NB4 (cell line): ENCODE measurements around the gene GEMIN5.

Experiments
- DNase-seq: peaks from one replicate; pipeline ENCODE4 v3.0.0; 2010; ENCODE audit warnings: low read depth
- H3K4me3 ChIP-seq: one replicate; pipeline ENCODE4 v1.5.1; 2011; ENCODE audit warnings: mild to moderate bottlenecking, low read depth, low read length, moderate library complexity
- MYC ChIP-seq: IDR thresholded peaks from 2 replicates; pipeline ENCODE4 v1.6.1; 2011; ENCODE audit warnings: low read depth, low read length
- POLR2A ChIP-seq: IDR thresholded peaks from 2 replicates; pipeline ENCODE4 v1.6.1; 2011; ENCODE audit warnings: mild to moderate bottlenecking; ENCODE audit not compliant: insufficient read length; ENCODE audit errors: extremely low read depth
- TF ChIP-seq, protein P1 (sequence below): IDR thresholded peaks from one replicate; pipeline ENCODE4 v1.5.1; 2012; ENCODE audit warnings: low read depth, low read length
- TF ChIP-seq, protein P2 (sequence below): IDR thresholded peaks from 2 replicates; pipeline ENCODE4 v1.6.1; 2011; ENCODE audit warnings: low read depth, low read length

Gene GEMIN5

DNA sequence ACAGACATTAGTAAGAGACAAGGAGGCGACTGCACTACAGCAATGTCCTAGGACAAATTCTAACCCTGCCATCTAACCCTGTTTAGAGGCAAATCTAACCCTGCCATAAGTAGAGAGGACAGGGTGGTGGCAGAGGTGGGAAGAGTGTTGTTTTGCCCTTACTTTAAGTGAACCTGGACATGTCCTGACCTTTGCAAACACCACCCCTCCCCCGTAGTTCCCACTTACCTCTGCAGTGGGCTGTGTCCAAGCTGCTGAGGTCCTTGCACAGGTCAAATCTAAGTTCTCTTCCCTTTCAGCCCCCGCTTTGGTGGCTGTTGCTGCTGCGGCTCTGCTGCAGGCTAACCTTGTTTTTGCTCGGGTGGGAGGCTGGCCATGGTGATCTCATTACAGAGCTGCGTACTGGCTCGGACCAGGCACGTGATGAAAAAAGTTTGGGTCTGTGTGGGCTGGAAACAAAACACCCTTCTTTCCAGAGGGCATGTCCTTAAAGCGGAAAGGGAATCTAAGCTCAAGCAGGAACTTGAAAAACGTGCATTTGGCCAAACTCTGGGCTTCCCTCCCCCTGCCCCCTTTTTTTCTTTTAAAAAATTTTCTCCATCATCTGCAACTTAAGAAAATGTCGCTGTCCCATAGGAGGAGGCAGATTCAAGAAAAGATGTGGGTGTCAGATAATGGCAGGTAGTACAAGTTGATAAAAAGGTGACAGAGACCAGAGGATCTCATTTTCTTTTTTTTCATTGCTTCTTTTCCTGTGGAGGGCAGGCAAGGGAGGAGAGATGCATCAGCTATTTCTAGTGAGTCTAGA is 87.6 kb downstream of the GEMIN5 start, which contains the start of gene FAXDC2:
Gene FAXDC2, minus strand, starts transcription at position 349 of the 808 bp plus-strand sequence. CDS start 12,425 bp downstream, outside the sequence.
- no peak for DNase-seq
- TF ChIP-seq POLR2A (no peak), MYC (no peak)
- TF ChIP-seq, protein P1, sequence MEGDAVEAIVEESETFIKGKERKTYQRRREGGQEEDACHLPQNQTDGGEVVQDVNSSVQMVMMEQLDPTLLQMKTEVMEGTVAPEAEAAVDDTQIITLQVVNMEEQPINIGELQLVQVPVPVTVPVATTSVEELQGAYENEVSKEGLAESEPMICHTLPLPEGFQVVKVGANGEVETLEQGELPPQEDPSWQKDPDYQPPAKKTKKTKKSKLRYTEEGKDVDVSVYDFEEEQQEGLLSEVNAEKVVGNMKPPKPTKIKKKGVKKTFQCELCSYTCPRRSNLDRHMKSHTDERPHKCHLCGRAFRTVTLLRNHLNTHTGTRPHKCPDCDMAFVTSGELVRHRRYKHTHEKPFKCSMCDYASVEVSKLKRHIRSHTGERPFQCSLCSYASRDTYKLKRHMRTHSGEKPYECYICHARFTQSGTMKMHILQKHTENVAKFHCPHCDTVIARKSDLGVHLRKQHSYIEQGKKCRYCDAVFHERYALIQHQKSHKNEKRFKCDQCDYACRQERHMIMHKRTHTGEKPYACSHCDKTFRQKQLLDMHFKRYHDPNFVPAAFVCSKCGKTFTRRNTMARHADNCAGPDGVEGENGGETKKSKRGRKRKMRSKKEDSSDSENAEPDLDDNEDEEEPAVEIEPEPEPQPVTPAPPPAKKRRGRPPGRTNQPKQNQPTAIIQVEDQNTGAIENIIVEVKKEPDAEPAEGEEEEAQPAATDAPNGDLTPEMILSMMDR, result no peak
- TF ChIP-seq, protein P2, sequence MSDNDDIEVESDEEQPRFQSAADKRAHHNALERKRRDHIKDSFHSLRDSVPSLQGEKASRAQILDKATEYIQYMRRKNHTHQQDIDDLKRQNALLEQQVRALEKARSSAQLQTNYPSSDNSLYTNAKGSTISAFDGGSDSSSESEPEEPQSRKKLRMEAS, result no peak
- no peak within 1 kb of the TSS for H3K4me3 ChIP-seq

DNA sequence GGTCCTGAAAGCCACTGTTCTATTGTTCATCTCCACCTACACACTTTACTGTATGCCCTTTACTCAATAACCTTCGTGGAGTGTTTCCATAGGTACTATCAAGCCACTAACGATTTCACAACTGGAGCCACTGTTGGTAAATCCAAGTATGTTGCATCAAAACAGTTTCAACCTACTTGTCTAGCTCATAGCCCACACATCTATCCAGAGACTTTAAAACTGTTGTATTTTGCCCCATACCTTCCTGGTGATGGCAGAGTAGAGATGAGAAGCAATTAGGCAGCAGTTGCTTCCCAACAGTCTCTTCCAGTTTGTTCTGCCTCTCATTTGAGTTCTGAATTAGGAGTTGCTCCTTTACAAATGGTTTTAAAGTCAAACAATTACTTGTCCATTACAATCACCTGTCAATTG is 88.2 kb downstream of the GEMIN5 start:
- DNase-seq, result peak; percentile 54
- TF ChIP-seq, protein P1, result no peak
- TF ChIP-seq, protein P2, result no peak
- TF ChIP-seq MYC (no peak), POLR2A (no peak)
- H3K4me3 ChIP-seq, result no peak overlapping the region

DNA sequence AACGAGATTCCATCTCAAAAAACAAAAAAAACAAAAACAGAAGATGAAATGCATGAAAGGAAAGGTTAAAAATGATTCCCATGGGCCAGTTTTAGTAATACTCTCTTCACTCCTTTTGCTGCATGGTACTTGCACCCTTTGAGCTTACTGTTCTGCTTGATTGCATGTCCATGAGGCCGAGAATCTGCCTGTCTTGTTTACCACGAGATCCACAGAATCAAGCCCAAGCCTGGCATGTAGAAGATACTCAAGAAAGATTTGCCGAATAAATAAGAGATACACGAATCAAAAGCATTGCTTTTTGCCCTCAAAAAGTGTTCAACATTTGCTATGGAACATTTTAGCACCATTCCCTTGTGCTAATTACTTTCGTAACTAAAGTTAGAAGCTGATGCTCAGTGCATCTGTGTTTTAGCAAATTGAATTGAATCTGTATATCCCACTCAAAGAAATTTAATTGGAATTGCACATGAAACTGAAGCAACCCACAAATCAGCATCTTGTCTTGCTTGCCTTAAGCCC is 88.7 kb downstream of the GEMIN5 start:
- no peak overlapping the region for H3K4me3 ChIP-seq
- TF ChIP-seq, protein P1, result no peak
- TF ChIP-seq, protein P2, result no peak
- TF ChIP-seq POLR2A (no peak), MYC (no peak)
- no peak for DNase-seq

DNA sequence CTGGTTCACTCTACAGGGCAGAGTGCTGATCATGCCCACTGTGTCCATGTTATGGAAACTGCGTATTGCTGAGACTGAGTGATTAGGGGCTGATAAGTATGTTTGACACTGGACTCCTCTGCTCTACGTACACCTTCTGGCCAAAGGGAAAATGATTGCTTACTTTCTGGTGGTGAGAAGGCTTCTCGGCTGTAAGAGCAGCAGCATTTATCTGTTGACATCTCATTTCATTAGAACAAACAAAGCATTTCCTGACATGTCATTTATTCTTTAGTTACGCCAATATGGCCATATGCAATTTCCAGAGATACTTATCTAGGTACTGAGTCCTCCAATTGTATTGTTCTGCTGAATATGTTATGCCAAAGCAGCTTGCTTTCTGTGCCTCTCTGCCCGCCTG is 93.2 kb downstream of the GEMIN5 start:
- DNase-seq, result no peak
- no peak overlapping the region for H3K4me3 ChIP-seq
- TF ChIP-seq, protein P1, result no peak
- TF ChIP-seq POLR2A (no peak), MYC (no peak)
- TF ChIP-seq, protein P2, result no peak

DNA sequence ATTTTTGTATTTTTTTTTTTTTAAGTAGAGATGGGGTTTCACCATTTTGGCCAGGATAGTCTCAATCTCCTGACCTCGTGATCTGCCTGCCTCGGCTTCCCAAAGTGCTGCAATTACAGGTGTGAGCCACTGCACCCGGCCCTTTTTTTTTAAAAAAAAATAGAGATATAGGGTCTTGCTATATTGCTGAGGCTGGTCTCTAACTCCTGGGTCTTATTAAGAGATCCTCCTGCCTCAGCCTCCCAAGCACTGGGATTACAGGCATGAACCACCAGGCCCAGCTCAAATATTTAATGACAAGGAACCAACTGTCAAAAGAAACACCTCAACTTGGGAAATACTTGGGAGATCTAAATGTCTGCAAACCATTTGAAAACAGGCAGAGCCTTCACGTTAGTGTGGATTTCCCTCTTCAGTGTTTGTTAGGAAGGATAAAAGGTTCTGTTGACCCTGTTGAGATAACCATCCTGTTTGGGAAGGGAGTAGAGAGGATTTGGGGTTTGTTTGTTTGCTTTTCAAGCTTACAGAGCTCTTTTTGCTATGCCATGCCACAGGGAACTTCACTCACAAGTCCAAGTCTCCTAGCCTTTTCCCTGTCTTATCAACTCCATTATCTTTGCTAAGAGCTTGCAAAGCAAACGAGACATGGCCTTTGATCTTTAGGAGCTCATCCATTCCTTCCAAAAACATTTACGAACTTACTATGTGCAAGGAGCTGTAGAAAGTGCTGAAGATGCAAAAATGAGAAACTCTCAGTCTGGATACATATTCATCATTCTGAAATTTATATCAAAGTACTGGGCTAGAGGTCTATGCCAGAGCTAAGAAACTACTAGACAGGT is 95.1 kb downstream of the GEMIN5 start:
- no peak overlapping the region for H3K4me3 ChIP-seq
- TF ChIP-seq, protein P2, result no peak
- TF ChIP-seq, protein P1, result no peak
- TF ChIP-seq POLR2A, result no peak
- no peak for TF ChIP-seq MYC
- no peak for DNase-seq
